Neutrophil (primary cell): ENCODE data around the gene MAS1L.

Experiments
- H3K27ac ChIP-seq: fragments of 200-600 bp; sonication (generic); 2 replicates; pipeline ENCODE4 v1.5.1; 2016; ENCODE audit warnings: mild to moderate bottlenecking, moderate library complexity
- H3K27me3 ChIP-seq: fragments of 200-600 bp; sonication (generic); 2 replicates; pipeline ENCODE4 v1.6.0; 2016; ENCODE audit warnings: mild to moderate bottlenecking
- H3K36me3 ChIP-seq: fragments of 200-600 bp; sonication (generic); 2 replicates; pipeline ENCODE4 v1.5.1; 2017
- H3K4me1 ChIP-seq, 2 experiments: fragments of 200-600 bp in 1 of 2; sonication (generic) in 1 of 2; 1 replicate in 1 of 2; 2 replicates in 1 of 2; pipeline versions ENCODE4 v1.5.1 to v1.6.1; 2013 to 2016; ENCODE audit warnings: low read depth in 1 of 2, low read length in 1 of 2, mild to moderate bottlenecking in 1 of 2, moderate library complexity in 1 of 2; ENCODE audit not compliant: control insufficient read depth in 1 of 2, insufficient read depth in 1 of 2
- H3K4me3 ChIP-seq, 2 experiments: fragments of 200-600 bp in 1 of 2; sonication (generic) in 1 of 2; 1 replicate in 1 of 2; 2 replicates in 1 of 2; pipeline ENCODE4 v1.5.1; 2013 to 2016; ENCODE audit warnings: low read depth in 1 of 2, low read length in 1 of 2, mild to moderate bottlenecking in 1 of 2, moderate library complexity in 1 of 2
- H3K9me3 ChIP-seq: fragments of 200-600 bp; sonication (generic); 2 replicates; pipeline ENCODE4 v1.5.1; 2016
- CTCF ChIP-seq: fragments of 200-600 bp; sonication (generic); IDR thresholded peaks from 2 replicates; pipeline ENCODE4 v1.5.1; 2016; ENCODE audit warnings: antibody characterized with exemption

MAS1L gene

GRCh38 chr6:29504961-29505360 is 17.2 kb upstream of the MAS1L start:
- Histone ChIP-seq H3K9me3 (no peaks in the 10 kb centered on the region), H3K4me1 (no peaks in the 10 kb centered on the region), H3K36me3 (no peaks in the 10 kb centered on the region), H3K27ac (no peak overlapping the region), H3K4me3 (no peak overlapping the region), H3K27me3 (no peaks in the 10 kb centered on the region)
- no peak for TF ChIP-seq CTCF

- Histone ChIP-seq H3K4me3 (no peak overlapping the region), H3K9me3 (no peaks in the 10 kb centered on the region), H3K27me3 (no peaks in the 10 kb centered on the region), H3K4me1 (no peaks in the 10 kb centered on the region), H3K36me3 (no peaks in the 10 kb centered on the region), H3K27ac (no peak overlapping the region)
- no peak for TF ChIP-seq CTCF
Measured at GRCh38 chr6:29502597-29502996, 14.8 kb upstream of the MAS1L start.

GRCh38 chr6:29502181-29502580 is 14.4 kb upstream of the MAS1L start:
- TF ChIP-seq CTCF, result no peak
- Histone ChIP-seq H3K4me3 (no peak overlapping the region), H3K27ac (no peak overlapping the region), H3K27me3 (no peaks in the 10 kb centered on the region), H3K4me1 (no peaks in the 10 kb centered on the region), H3K9me3 (no peaks in the 10 kb centered on the region), H3K36me3 (no peaks in the 10 kb centered on the region)

- no peak for TF ChIP-seq CTCF
- no peaks in the 10 kb centered on the region for H3K9me3 ChIP-seq
- H3K4me1 ChIP-seq, result no peaks in the 10 kb centered on the region
- no peak overlapping the region for H3K27ac ChIP-seq
- no peaks in the 10 kb centered on the region for H3K36me3 ChIP-seq
- H3K4me3 ChIP-seq, result no peak overlapping the region
- no peaks in the 10 kb centered on the region for H3K27me3 ChIP-seq
Measured at GRCh38 chr6:29501106-29501505, 13.3 kb upstream of the MAS1L start.

- Histone ChIP-seq H3K27me3 (no peaks in the 10 kb centered on the region), H3K9me3 (no peaks in the 10 kb centered on the region), H3K36me3 (no peaks in the 10 kb centered on the region), H3K4me3 (no peak overlapping the region), H3K4me1 (no peaks in the 10 kb centered on the region), H3K27ac (no peak overlapping the region)
- no peak for TF ChIP-seq CTCF
Measured at GRCh38 chr6:29500594-29500993, 12.8 kb upstream of the MAS1L start.

- H3K36me3 ChIP-seq, result no peaks in the 10 kb centered on the region
Measured at GRCh38 chr6:29499704-29500103, 11.9 kb upstream of the MAS1L start.

More at GRCh38 chr6:29499704-29500103, 11.9 kb upstream of the MAS1L start:
- Histone ChIP-seq H3K9me3 (no peaks in the 10 kb centered on the region), H3K27me3 (no peaks in the 10 kb centered on the region), H3K4me1 (no peaks in the 10 kb centered on the region), H3K27ac (no peak overlapping the region), H3K4me3 (no peak overlapping the region)
- TF ChIP-seq CTCF, result no peak
